ENCODE data around the gene PPP6C.
A peak's percentile ranks its signal among the peaks of the same experiment; 100 is the strongest.
"Not testable (repeated sequence)": the region's sequence is repeated elsewhere in the genome, so short reads cannot be mapped to it uniquely, and the experiment has no call there.

Gene PPP6C

DNA sequence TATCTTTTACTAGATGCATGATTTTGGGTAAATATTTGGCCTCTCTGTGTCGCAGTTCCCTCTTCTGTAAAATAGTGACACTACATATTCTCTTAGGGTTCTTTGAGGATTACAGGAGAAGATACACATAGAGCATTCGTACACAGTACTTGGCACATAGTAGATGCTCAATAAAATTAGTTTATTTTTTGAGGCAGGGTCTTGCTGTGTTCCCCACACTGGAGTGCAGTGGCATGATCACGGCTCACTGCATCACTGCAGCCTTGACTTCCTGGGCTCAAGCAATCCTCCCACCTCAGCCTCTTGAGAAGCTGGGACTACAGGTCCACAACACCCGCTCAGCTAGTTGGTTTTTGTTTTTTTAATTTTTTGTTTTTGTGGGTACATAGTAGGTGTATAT lies 47.9 kb downstream of the PPP6C start:
- DNase-seq (ENCODE audit: low read depth) = no peak

DNA sequence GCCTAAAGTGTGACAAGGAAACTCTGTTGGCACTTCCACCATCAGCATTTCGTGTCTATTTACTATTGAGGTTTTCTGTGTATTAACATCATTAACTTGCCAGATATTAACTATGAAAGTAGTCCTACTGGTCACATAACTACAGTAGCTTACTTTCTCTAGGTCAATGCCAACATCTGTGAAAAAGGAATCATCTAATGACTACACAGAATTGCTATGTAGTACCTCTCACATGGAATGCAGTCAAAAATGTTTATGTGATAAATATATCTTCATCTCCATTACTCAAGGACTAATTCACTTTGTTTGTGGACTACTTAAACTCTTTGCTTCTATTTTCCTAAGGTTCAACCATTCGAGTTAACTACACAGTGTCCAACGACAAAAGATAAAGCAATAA lies 48.4 kb downstream of the PPP6C start:
- DNase-seq (ENCODE audit: low read depth) = no peak

GRCh38 chr9:125140576-125140975 lies 49.0 kb downstream of the PPP6C start:
- no peak for DNase-seq (ENCODE audit: low read depth)

- no peak for DNase-seq (ENCODE audit: low read depth)
Observed at GRCh38 chr9:125137200-125137599, 52.4 kb downstream of the PPP6C start.

DNA sequence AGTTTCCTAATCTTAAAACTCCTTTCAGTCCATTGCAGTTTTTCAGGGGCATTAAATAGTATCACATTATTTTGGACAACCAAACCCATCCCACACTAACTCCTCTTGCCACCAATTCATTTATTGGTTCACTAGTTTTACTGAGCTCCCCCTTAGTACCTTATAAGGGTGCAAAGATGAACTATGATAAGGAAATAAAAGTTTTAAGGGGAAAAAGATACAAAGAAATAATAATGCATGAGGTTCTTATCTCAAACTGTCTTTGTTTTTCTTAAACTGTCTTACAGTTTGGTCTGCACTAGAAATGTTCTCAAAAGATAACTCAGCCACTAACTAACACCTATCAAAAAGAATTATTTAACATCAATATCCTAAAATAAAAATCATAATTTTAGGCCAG lies 54.6 kb downstream of the PPP6C start:
- DNase-seq (ENCODE audit: low read depth) = no peak

DNA sequence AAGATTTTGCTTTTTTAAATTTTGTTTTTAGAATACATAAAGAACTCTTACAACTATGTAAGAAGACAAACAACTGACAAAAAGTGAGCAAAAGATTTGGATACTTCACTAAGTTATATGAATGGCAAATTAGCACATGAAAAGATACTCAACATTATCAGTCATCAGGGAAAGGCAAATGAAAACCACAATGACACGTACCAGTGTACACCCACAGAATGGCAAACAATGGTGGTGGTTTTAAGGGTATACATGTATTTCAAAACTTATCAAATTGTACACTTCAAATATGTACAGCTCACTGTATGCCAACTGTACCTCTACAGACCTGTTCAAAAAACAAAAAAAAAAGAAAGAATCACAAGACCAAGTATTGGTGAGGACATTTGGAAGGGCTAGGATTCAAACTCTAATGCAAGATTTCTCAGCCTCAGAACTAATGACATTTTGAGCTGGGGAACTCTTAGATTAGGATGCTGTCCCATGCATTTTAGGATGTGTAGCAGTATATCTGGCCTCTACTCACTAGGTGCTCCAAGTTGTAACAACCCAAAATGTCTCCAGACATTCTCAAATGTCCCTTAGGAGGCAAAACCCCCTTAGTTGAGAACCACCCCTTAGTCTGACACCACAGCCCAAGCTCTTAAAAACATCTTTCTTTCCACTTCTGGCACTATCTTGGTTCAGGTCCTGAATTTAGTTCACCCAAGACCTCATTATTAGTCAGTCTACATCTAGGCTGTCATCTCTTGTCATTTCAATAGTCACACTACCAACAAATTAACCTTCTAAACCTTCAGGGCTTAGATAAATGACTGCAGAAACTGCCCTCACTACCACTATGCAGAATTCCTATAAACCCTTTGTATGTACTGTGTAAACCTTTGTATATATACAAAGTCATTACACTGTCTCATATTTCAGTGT lies 55.9 kb downstream of the PPP6C start:
- no peak for DNase-seq (ENCODE audit: low read depth)

GRCh38 chr9:125131778-125132177 lies 57.8 kb downstream of the PPP6C start:
- no peak for DNase-seq (ENCODE audit: low read depth)

DNA sequence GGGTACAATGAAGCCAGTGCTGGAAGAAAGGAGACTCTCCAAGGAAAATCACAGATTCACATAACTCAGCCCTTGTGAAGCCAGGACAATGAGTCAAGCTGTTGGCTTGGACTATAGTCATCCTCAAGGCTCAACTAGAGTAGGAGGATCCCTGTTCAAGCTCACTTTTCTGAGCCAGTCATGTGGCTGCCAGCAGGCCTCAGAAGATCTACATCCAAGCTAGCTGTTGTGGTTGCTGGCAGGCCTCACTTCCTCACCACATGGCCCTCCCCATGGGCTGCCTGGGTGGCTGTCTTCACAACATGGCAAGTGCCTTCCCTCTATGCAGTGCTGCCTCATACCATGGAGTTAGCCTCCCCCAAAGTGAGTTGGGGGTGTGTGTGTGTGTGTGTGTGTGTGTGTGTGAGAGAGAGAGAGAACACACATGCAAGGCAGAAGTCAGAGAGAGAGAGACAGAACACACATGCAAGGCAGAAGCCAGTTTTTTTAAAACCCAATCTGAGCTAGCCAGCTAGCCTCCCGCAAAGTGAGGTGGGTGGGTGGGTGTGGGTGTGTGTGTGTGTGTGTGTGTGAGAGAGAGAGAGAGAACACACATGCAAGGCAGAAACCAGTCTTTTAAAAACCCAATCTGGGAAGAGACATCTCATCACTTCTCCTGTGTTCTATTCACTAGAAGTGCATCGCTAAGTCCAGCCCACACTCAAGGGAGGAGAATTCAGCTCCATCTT lies 63.4 kb downstream of the PPP6C start:
- DNase-seq (ENCODE audit: low read depth) = peak; percentile 61

DNA sequence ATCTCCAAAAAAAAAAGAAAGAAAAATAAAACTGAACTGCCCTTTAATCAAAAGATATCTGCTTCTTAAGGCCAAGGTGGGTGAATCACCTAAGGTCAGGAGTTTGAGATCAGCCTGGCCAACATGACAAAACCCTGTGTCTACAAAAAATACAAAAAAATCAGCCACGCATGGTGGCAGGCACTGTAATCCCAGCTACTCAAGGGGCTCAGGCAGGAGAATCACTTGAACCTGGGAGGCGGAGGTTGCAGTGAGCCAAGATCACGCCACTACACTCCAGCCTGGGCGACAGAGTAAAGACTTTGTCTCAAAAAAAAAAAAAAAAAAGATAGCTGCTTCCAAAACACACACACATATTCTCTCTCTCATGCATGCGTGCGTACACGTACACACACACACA lies 64.1 kb downstream of the PPP6C start:
- no peak for DNase-seq (ENCODE audit: low read depth)

DNA sequence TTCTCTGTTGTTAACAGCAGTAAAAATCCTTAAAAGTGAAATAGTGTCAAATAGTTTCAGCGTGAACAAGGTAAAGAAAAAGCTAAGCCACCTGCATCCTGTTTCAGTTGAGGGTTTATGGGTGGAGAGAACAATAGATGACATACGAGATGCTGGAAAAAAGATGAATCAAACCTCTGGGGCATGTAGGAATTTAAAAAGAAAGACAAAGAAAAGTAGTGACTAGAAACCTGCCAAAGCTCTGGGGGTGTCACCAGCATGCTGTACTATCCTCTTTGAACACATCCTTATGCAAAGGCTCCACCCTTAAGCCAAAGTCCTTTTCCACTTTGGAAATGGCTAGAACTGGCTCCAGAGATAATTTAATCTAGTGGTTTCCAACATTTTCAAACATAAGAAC lies 68.5 kb downstream of the PPP6C start:
- DNase-seq (ENCODE audit: low read depth) = no peak

- DNase-seq (ENCODE audit: low read depth) = no peak
Observed at GRCh38 chr9:125119643-125120286, 69.8 kb downstream of the PPP6C start.

DNA sequence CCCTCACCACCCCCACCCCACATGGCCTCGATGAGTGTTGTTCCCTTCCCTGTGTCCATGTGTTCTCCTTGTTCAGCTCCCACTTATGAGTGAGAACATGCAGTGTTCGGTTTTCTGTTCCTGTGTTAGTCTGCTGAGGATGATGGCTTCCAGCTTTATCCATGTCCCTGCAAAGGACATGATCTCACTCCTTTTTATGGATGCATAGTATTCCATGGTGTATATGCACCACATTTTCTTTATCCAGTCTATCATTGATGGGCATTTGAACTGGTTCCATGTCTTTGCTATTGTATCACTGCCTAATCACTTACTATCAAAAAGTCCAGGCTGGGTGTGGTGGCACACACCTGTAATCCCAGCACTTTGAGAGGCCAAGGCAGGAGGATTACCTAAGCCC lies 70.9 kb downstream of the PPP6C start:
- not testable (repeated sequence) for DNase-seq (ENCODE audit: low read depth)

- not testable (repeated sequence) for DNase-seq (ENCODE audit: low read depth)
Observed at GRCh38 chr9:125114503-125114902, 75.1 kb downstream of the PPP6C start.

DNA sequence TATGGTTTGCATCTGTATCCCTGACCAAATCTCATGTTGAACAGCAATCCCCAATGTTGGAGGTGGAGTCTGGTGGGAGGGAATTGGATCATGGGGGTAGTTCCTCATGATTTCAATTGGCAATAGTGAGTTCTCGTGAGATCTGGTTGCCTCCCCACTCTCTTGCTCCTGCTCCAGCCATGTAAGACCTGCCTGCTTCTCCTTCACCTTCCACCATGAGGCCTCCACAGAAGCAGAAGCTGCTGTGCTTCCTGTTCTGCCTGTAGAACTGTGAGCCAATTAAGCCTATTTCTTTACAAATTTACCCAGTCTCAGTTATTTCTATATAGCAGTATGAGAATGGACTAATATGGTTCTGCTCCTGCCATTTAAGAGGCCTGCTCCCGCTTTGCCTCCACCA lies 79.1 kb downstream of the PPP6C start:
- DNase-seq (ENCODE audit: low read depth) = no peak

- DNase-seq (ENCODE audit: low read depth) = not testable (repeated sequence)
Observed at GRCh38 chr9:125108541-125108940, 81.1 kb downstream of the PPP6C start.

DNA sequence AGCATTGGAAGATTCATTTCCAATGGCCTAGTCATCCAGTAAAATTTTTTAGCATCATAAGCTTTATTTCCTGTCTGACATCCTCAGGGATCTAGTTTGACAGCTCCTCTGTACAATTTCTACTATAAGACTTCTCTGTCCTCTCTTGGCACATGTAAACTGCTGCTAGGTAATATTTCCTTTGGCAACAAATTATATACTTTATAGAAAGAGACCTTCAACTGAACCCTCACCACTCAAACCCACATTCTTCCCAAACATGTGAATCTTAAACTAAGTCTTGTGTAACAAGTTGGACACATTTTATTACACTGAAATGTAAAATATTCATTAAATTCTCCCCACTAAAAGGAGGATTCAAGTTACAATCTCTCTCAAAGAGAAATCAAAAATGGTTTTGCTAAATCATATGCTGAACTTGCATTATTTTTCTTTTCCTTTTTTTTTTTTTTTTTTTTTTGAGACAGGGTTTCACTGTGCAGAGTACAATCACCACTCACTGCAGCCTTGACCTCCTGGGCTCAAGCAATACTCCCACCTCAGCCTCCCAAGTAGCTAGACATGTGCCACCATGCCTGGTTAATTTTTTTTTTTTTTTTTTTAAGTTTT lies 83.2 kb downstream of the PPP6C start:
- no peak for DNase-seq (ENCODE audit: low read depth)

DNA sequence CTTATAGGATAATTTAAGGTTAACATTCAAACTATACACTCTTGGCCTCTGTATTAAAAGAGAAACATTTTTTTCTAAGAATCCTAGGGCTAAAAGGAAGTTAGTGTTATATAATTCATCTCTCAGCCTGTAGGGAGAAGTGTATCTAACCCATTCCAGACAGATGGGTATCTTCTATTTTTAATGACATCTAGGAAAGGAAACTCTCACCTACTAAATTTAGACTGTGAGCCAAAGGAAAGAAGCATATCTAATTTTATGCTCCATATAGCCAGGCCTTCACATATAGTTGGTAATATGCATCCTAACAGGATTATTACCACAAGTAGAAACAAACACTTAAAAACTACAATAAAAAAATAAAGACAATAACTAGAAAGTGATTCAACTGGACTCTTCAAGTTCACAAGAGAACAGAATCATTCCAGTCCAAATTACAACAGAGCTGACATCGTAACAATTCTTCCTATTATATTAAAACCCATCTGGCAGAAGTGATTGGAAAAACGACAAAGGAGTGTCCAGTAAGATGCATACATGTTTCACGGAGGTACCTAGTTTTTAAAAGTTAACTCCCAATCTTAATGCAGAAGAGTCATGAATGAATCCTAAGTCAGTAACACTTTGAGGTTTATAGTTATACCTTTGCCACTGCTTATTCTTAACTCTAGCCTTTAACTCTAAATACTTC lies 85.7 kb downstream of the PPP6C start:
- DNase-seq (ENCODE audit: low read depth) = no peak

GRCh38 chr9:125103021-125103420 lies 86.6 kb downstream of the PPP6C start:
- DNase-seq (ENCODE audit: low read depth) = no peak

DNA sequence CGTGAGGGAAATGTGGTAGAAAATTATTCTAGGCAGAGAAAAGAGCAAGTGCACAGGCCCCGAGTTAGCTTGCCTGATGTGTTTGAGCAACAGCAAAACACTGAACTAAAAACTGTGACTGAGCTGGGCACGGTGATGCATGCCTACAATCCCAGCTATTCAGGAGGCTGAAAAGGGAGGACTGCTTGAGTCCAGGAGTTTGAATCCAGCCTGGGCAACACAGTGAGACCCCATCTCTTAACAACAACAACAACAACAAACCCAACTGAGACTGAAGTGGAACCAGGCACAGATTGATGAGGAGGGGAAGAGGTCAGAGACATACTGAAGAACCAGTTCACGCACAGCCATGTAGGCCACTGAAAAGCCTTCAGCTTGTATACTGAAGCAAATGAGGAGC lies 88.8 kb downstream of the PPP6C start:
- no peak for DNase-seq (ENCODE audit: low read depth)

DNA sequence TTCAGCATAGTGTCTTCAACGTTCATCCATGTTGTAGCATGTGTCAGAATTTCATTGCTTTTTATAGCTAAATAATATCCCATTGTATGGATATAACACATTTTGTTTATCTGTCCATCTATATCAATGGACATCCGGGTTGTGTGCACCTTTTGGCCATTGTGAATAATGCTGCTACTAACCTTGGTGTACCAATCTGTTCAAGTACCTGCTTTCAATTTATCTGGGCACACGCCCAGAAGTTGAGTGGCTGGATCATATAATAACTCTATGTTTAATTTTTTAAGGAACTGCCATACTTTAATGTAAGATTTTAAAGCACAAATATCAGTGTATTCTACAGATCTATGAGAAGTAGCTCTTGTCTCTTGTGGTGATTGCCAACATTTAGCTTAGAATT lies 89.8 kb downstream of the PPP6C start:
- DNase-seq (ENCODE audit: low read depth) = no peak

Measured in activated T-cell treated with anti-CD3 and anti-CD28 coated beads for 48 hours (primary cell).